GM18505 (cell line): ENCODE results near the gene ZNF610.
"Not testable (repeated sequence)": the region's sequence is repeated elsewhere in the genome, so short reads cannot be mapped to it uniquely, and the experiment has no call there.

ENCODE experiments used
- ATAC-seq: cut with Tn5 transposase; IDR thresholded peaks from one replicate; pipeline ENCODE4 v1.9.1; 2021; ENCODE audit not compliant: unreplicated experiment
- POLR2A ChIP-seq: IDR thresholded peaks from 4 replicates; pipeline ENCODE4 v1.6.1; 2011; ENCODE audit warnings: borderline replicate concordance; ENCODE audit not compliant: insufficient read depth, insufficient read length; ENCODE audit errors: extremely low read depth

The ZNF610 gene

DNA sequence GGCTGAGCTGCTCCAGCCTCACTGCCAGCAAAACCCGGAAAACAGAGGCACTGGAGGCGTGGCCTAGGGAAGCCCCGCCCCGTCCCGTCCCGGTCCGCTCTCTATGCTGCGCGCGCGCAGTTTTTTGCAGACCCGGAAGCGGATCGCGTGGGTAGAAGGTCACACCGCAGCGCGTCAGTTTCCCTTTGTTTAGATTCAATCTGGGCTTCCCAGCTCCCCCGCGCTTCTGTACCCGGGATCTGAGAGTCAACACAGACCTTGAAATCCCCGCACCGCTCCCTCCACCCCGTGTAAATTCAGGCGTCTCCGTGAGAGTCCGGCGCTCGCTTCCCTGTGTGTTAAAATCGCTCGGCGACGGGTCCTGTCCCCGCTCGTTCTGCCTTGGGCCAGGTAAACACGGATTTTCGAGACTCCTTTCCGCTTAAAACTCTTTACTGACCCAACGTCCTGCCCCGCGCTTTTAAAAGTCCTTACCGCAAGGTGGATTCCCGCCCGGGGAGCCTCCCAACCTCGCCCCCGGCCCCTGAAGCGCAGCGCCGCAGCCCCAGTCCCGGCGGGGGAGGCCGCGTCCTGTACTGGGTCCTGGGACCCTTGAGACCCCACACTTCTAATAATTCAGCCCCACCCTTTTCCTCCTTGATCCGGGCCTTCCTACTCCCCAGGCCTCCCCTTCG is at the start of gene ZNF610:
TSS of gene ZNF610 (plus strand) at position 127 of the 674 bp plus-strand sequence. CDS start 12,930 bp downstream, outside the sequence.
- TF ChIP-seq POLR2A: peak; percentile 70
- no peak for ATAC-seq

DNA sequence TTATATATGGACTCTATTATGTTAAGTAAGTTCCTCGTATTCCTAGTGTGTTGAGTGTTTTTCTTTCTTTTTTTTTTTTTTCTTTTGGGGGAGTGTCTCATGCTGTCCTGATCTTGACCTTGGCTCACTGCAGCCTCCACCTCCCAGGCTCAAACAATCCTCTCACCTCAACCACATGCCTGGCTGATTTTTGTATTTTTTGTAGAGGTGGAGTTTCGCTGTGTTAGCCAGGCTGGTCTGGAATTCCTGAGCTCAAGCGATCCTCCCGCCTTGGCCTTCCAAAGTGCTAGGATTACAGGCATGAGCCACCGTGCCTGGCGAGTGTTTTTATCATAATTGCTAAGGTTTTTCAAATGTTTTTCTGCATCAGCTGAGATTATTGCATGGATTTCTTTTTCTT is 49.8 kb upstream of the ZNF610 start:
- TF ChIP-seq POLR2A: no peak

DNA sequence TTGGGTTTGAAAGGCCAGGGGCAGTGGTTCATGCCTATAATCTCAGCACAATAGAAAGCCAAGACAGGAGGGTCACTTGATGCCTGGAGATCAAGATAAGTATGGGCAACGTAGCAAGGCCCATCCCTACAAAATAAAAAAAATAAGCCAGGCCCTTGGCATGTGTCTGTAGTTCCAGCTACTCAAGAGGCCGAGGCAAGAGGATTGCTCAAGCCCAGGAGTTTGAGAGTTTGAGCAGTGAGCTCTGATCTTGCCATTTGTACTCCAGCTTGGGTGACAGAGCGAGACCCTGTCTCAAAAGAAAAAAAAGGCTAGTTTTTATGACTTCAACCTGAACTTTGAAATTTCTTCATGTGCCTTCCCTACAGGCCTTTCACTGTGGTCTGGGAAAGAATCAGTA is 44.3 kb upstream of the ZNF610 start:
- ATAC-seq: no peak
- TF ChIP-seq POLR2A: no peak

More for the DNA sequence above, 49.8 kb upstream of the ZNF610 start:
- ATAC-seq: no peak

DNA sequence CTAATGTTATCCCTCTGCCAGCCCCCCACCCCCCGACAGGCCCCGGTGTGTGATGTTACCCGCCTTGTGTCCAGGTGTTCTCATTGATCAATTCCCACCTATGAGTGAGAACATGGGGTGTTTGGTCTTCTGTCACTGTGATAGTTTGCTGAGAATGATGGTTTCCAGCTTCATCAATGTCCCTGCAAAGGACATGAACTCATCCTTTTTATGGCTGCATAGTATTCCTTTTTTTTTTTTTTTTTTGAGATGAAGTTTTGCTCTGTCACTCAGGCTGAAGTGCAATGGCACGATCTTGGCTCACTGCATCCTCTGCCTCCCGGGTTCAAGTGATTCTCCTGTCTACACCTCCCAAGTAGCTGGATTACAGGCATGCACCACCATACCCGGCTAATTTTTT is 43.1 kb upstream of the ZNF610 start:
- ATAC-seq: not testable (repeated sequence)

DNA sequence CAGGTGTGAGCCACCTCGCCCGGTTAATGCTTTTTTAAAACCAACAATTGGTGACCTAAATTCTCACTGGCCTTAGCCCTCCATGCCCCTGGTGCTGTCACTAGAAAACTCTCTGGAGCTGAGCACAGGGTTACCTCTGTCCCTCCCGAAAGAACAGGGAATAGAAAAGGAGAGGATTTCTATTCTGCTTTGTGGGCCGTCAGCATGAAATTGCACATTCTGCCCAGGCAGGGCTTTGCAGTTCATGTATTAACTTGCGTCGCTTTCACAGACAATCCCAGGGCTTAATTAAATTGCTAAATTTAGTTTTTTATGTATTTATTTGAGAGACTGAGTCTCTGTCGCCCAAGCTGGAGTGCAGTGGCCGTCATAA is 39.7 kb upstream of the ZNF610 start:
- ATAC-seq: no peak

DNA sequence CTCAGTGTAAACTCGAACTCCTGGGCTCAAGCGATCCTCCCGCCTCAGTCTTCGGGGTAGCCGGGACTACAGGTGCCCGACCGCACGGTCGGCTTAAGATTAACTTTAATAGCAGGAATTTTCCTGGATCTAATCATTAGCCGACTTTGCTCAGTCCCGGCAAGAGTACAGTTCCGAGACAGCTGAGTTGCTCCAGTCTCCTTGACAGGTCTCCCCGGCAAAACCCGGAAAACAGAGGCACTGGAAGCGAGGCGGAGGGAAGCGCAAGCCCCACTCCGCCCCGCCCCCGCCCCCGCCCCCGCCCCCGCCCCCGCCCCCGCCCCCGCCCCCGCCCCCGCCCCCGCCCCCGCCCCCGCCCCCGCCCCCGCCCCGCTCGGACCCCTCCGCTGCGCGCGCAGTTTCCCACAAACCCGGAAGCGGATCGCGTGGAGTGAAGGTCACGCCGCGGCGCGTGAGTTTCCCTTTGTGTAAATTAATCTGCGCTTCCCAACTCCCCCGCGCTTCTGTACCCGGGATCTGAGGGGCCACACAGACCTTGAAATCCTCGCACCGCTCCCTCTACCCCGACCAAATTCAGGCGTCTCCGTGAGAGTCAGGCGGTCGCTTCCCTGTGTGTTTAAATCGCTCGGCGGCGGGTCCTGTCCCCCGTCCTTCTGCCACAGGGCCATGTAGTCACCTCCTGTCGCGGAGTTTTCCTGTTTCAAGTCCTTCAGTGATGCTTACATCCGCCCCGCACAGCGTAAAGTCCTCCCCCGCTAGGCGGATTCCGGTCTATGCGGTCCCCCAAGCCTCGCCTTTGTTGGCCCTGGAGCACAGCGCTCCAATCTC is 39.1 kb upstream of the ZNF610 start, which contains the start of gene ZNF480:
TSS of gene ZNF480 (plus strand) at position 397 of the 828 bp plus-strand sequence. CDS start 3,244 bp downstream, outside the sequence.
- peak; percentile 67 for ATAC-seq
- peak; percentile 84 for TF ChIP-seq POLR2A

More for the DNA sequence above, 39.7 kb upstream of the ZNF610 start:
- TF ChIP-seq POLR2A: no peak

DNA sequence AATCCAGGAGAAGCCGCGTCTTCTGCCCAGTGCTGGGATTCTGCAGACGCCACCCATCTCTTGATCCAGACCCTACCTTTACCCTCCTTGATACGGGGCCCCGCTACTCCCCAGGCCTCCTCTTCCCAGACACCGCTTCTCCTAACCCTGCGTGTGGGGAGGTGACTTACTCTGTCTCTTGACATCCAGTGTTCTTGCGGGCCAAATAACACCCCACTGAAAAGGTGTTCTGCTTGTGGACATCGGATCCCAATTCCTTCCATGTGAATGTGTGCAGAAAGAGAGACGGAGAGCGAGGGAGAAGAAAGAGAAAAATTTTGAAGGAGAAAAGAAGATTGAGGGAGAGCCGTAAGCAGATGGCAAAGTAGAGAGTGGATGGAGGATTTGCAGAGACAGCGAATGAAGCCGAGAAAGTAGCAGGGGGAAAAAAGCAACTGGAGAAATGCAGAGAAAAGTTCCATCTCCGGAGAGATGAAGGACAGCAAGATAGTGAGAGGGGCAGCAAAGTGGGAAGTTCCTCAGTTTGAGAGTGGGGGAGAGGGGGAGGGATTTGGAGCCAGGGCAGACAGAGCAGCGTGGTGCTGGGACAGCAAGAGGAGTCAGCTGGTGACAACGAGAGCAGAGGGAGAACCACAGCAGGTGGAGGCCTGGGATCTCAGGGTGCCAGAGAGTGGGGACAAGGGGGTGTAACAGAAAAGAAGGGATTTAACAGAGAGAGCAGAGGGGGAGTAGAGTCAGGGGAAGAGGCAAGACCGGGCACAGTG is 38.3 kb upstream of the ZNF610 start:
- ATAC-seq: peak; percentile 19
- no peak for TF ChIP-seq POLR2A

- no peak for ATAC-seq
- TF ChIP-seq POLR2A: no peak
Measured at GRCh38 chr19:52307275-52307674, 28.8 kb upstream of the ZNF610 start.

DNA sequence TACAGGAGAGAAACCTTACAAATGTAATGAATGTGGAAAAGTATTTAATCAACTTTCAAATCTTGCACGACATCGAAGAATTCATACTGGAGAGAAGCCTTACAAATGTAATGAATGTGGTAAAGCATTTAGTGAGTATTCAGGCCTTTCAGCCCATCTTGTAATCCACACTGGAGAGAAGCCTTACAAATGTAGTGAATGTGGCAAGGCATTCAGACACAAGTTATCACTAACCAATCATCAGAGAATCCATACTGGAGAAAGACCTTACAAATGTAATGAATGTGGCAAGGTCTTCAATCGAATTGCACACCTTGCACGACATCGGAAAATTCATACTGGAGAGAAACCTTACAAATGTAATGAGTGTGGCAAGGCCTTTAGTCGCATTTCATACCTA is 13.6 kb upstream of the ZNF610 start:
- TF ChIP-seq POLR2A: no peak
- no peak for ATAC-seq

DNA sequence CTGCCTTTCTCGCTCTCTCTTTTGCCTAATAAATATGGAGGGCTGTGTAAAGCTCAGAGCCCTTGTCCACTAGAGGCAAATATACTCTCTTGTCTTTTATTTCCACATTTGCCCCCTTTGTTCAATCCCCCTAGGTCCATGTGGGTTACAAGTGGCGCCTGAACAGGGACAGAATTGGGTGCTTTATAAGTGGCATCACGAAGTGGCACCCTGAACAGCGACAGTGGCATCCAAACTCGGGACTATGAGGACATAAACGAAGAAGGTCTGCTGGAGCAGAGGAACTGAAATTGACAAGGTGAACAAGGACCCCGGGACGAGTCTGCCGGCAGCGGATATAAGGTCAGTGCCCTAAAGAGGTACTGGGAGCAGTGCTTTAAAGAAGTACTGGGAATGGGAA is 4.3 kb upstream of the ZNF610 start:
- no peak for ATAC-seq
- TF ChIP-seq POLR2A: no peak

DNA sequence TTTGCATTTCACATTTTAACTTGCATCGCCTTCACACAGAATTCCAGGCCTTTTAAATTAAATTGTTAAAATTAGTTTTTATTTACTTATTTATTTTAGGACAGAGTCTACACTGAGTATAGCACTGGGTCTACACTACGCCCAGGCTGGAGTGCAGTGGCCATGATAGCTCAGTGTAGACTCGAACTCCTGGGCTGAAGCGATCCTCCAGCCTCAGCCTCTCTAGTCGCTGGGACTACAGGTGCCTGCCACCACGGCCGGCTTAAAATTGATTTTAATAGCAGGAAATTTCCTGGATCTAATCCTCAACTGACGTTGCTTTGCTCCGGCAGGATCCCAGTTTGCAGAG is 301 bp upstream of the ZNF610 start:
- ATAC-seq: no peak
- no peak for TF ChIP-seq POLR2A

DNA sequence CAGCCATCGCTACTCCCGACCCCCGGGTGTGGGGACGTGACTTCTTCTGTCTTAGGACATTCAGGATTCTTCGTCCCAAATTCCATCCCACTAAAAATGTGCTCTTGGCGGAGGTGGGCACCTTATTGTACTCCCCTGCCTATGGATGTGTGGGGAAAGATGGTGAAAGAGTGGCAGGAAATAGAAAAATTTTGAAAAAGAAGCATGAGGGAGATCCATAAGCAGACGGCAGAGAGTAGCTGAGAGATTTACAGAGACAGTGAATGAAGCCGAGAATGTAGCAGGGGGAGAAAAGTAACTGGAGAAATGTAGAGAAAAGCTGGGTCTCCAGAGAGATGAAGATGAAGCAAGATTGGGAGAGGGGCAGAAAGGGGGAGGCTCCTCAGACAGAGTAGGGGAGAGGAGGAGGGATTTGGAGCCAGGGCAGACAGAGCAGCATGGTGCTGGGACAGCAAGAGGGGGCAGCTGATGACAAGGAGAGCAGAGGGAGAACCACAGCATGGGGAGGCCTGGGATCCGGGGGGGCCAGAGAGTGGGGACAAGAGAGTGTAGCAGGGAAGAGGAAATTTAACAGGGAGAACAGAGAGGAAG is 843 bp downstream of the ZNF610 start:
- no peak for ATAC-seq
- no peak for TF ChIP-seq POLR2A

DNA sequence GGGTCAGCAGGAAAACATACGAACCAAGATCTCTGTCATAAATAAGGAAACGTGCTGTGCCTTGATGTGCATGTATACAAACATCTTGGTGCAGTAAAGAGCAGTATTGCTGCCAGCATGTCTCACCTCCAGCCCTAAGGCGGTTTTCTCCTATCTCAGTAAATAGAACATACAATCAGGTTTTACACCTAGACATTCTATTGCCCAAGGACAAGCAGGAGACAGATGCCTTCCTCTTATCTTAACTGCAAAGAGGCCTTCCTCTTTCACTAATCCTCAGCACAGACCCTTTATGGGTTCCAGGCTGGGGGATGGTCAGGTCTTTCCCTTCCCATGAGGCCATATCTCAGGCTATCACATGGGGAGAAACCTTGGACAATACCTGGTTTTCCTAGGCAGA is 3.0 kb downstream of the ZNF610 start:
- not testable (repeated sequence) for ATAC-seq

GRCh38 chr19:52343548-52343947 is 7.5 kb downstream of the ZNF610 start:
- no peak for TF ChIP-seq POLR2A
- no peak for ATAC-seq

DNA sequence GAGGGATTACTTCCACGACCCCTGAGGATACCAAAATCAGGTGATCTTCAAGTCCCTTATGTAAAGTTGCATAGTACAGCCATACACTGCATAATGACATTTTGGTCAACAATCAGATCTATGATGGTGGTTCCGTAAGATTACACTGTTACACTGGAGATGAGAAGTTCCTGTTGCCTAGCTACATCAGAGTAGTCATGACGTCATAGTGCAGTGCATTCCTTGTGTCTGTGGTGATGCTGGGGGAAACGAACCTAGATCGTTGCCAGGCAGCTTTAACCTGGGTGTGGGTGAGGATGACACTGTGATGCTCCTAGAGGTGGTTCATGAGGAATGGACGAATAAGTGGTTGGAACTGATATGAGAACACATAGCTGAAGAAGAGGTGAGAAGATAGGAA is 9.1 kb downstream of the ZNF610 start:
- no peak for ATAC-seq
- TF ChIP-seq POLR2A: no peak
